ENCODE measurements around the gene DEUP1. TPM values are rescaled to one million over a fixed set of nuclear protein-coding genes. Genes with fewer than 3 reads are reported as not detected.
A peak's percentile ranks its signal among the peaks of the same experiment; 100 is the strongest.

Gene DEUP1
- total RNA-seq, 4 donors from 2014 or later = not detected

DNA sequence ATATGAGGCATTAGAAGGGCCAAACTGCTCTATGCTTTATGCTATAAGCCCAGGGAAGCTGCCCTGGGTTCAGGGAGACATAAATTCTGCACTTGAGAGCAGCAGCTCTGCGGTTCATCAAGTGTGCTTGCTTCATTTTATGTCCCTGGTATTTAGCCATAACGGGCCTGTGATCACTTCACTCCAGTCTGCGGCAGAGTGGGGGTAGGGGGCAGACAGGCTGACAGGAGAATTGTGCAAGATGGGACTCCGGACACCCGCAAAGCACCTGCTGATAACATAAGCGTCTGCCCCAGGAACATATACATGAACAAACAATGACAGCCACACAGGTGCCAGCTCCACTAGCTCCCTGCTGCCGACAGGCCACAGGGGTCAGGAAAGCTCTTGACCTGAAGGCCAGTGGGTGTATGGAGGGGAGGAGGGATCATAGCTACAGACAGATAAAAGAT is 156.5 kb downstream of the DEUP1 start:
- 72 to 75% methylated on average over 7 of the region's 7 CpGs for WGBS, 2 donors
- no peak overlapping the region for H3K4me3 ChIP-seq (ENCODE audit: low read depth, poor library complexity, severe bottlenecking)
- intact Hi-C loops (cut with DNase I; ENCODE audit: low total_unique reads) = no loop called here
- no peak for DNase-seq (ENCODE audit: low spot score in 2 of 2)
- TF ChIP-seq POLR2A (IDR thresholded peaks at IDR 0.05) = no peak
- TF ChIP-seq, protein P1, sequence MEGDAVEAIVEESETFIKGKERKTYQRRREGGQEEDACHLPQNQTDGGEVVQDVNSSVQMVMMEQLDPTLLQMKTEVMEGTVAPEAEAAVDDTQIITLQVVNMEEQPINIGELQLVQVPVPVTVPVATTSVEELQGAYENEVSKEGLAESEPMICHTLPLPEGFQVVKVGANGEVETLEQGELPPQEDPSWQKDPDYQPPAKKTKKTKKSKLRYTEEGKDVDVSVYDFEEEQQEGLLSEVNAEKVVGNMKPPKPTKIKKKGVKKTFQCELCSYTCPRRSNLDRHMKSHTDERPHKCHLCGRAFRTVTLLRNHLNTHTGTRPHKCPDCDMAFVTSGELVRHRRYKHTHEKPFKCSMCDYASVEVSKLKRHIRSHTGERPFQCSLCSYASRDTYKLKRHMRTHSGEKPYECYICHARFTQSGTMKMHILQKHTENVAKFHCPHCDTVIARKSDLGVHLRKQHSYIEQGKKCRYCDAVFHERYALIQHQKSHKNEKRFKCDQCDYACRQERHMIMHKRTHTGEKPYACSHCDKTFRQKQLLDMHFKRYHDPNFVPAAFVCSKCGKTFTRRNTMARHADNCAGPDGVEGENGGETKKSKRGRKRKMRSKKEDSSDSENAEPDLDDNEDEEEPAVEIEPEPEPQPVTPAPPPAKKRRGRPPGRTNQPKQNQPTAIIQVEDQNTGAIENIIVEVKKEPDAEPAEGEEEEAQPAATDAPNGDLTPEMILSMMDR (IDR thresholded peaks at IDR 0.05) = peak in 1 of 3 donors; percentile 63

Other genes with a start within 250 kb of the DEUP1 start
- 10 to 100 TPM in 1 of 4 donors, 1 to 10 TPM in 3; 4.8 to 15.3 (median 6.2) TPM for gene SLC36A4, start 132.8 kb upstream of the DEUP1 start, total RNA-seq
- 10 to 100 TPM in 3 of 4 donors, 1 to 10 TPM in 1; 8.2 to 30.4 (median 15.3) TPM for gene SMCO4, start 212.6 kb downstream of the DEUP1 start, total RNA-seq